CD1c-positive myeloid dendritic cell (primary cell): ENCODE results near the gene RAPGEF1.

Experiments
- DNase-seq: peaks from one replicate; pipeline ENCODE4 v3.0.0-alpha.2; 2016; ENCODE audit errors: extremely low spot score

The RAPGEF1 gene

GRCh38 chr9:131650254-131650653 lies 89.6 kb downstream of the RAPGEF1 start:
- DNase-seq = peak; percentile 90

- DNase-seq = no peak
Measured at GRCh38 chr9:131649646-131650045, 90.2 kb downstream of the RAPGEF1 start.

DNA sequence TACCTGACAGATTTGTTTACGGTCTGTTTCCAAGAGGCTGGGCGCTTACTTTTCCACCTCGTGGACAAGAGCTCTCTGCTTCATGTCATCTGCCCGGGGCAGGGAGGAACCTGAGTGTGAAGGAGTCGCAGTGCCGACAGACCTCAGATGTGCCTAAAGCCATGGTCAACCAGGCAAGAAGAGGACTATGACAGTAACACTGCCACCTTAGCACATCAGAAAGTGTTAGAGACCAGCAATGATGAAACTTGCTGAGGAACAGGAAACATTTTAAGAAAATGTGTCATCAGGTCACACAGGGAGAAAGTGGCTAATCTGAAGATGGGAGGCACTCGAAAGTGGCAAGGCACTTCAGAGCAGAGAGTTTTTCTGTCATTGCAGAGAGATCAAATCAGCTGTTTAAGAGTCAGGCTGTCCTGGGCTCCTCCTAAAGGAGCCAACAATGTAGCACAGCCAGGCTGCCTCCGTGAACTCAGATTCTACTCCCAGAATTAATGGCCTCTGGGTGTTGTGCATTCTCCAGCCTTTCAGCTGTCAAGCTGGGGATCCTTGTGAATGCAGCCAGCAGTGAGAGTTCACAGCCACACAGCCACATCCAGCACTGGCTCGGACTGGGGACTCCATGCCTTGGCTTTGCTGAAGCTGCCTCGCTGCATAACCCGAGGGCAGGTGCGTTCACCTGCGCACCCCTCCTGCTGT lies 94.6 kb downstream of the RAPGEF1 start:
- DNase-seq = peak; percentile 66

DNA sequence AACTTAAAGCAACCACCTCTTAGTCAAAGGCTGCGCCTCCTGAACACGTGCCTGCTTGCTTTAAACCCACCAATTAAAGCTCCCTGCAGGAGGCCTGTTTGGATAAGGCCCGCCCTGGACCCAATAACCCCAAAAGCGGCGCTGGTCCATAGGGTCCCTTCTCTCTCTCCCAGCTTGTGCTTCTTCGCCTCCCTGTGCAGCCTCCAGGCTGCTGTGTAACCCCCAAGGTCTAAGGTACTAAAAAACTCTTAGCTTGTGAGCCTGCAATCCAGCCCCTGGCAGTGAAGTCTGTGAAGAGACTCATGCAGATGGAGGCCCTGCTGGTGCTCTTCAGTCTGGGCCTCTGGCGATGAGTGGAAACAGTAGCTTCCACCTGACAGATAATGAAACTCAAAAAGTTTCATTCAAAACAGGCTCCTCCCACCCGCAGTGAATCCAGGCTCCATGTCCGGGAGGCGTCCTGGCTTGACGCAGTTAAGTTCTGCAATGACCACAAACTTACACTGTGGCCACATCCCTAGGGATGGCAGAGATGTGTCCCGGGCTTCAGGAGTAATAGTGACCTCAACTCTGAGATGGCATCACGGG lies 97.3 kb downstream of the RAPGEF1 start:
- DNase-seq = no peak

DNA sequence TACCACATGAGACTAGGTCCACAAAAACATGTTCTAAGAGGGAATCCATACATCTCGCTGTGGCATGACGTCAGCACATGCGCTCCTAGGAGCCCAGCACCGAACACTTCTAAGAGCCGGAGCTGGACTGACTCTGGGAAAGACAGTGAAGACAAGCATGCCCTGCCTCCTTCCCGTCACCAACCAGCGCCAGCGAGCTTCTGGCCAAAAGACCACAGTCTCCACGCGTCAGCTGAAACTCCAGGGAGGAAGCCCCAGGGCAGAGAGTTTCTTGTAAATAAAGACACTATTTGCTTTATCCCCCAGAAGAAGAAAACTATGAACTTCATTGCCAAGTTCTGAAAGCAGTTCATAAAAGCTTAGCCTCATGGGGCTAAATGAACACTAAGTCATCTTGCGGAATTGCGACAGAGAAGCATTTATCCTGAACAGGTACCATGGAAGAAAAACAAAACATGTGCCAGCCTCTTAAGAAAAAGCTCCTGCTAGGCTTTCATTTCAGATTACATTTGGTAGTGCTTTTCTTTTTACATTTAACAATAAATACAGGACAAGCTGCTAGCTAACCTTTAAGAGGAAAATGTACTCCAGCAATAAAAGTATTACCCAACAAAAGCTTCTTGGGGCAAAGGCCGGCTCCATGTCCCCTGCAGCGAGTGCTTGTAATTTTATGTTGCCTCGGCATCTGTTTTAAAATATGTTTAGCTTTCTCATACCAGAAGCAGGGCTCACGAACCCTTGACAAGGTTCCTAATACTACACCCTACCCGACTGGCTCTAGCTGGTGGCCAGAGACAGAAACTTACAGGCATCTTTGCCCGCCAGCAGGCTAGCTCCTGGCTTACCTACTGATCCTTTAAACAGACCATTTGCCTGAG lies 98.0 kb downstream of the RAPGEF1 start:
- no peak for DNase-seq

- peak; percentile 82 for DNase-seq
Measured at GRCh38 chr9:131640438-131641137, 99.3 kb downstream of the RAPGEF1 start.

DNA sequence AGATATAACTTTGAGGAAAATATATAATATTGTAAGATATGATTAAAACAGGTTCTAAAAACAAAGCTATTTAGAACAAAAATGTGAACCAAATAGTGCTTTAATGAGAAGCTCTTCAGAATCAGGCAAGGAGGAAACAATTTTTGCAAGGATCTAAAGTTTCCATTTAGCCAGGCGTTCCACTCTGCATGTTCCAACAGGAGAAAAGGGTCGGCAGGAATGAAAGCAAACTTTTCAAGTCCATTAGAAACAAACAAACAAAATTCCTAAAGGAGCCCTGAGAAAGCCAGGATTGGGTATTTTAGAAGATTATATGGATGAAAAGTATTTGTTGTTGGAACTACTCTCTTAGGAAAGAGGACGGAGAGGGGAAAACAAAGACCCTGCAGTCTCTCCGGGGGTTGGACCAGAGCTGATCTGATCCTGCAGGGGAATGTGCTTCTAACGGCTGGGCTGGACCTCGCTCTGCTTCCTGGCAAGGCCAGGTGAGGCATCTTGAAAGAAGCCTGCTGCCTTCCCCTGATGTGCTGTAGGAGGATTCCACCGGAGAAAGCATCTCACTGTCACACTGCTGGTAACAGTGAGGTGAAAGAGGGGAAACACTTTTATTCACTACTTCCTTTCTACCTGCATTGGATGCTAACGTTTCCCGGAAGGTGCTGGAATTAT lies 100.0 kb downstream of the RAPGEF1 start:
- no peak for DNase-seq

GRCh38 chr9:131636593-131636992 lies 103.3 kb downstream of the RAPGEF1 start:
- DNase-seq = no peak

DNA sequence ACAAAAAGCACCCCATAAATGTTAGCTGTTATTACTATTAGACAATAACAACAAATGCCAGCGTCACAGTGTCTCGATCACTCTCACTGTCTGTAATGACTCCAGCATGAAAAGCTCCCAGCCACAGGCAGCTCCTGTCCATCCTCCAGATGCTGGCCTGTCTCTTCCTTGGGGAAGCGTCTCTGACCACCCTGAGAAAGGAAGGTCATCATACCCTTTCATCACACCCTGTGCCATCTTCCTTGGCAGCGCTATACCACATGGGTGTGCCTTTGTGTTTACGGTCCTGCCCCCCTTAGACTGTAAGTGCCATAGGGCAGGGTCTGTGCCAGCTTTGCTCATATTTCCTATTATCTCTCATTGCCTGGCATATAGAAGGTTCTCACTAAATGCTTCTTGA lies 104.0 kb downstream of the RAPGEF1 start:
- DNase-seq = peak; percentile 76

GRCh38 chr9:131635285-131635684 lies 104.6 kb downstream of the RAPGEF1 start:
- peak; percentile 98 for DNase-seq

DNA sequence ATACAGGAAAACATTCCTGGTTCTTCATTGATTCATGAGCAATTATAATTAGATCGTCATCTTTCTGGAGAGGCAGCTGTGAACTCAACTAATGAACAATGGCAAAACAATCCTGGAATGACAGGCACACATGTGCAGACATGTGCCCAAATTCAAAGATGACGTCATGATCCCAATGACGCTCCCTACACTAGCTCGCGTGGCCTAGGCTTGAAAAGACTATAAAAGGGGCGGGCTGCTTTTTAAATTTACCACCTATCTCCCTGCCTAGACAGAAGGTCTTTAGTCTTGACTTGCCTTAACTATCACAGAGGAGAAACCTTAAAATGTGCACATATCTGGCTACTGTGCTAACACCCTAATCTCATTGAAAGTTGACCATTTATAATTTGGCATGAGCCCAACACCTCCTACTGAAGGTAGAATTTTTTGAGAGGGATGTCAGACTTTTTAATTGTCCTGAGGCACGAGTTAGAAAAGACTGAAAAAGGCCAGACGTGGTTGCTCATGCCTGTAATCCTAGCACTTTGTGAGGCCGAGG lies 106.3 kb downstream of the RAPGEF1 start:
- DNase-seq = no peak

- DNase-seq = peak; percentile 71
Measured at GRCh38 chr9:131631306-131631705, 108.6 kb downstream of the RAPGEF1 start.

DNA sequence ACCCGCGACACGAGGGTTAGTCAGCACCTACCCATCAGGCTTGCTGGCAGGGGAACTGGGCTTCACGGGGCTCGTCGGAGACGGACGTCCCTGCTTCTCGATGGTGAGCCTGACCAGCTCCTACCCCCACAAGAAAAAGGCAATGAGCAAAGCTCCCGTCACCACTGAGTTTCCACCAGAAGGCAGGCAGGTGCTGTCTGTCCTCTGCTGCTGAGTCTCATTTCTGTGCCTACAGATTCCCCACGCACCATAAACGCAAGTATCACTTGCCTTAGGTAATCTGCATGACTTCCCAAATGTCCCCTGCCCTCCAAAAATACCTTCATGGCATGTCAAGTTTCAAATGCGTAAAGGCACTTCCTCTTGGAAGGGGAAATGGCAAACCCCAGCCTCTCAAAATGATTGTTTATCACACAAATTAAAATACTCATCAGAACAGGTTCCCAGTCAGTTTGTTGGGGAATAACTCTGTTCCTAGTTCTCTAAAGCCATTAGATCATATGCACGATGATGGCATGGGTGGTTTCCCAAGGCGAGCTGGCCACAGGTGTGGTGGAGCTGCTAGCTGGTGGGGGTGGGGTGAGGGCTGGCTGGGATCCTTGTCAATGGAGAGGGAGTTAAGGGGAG lies 109.6 kb downstream of the RAPGEF1 start:
- DNase-seq = peak; percentile 95

- peak; percentile 73 for DNase-seq
Measured at GRCh38 chr9:131629825-131630204, 110.1 kb downstream of the RAPGEF1 start.

GRCh38 chr9:131629226-131629500 lies 110.7 kb downstream of the RAPGEF1 start:
- DNase-seq = no peak

DNA sequence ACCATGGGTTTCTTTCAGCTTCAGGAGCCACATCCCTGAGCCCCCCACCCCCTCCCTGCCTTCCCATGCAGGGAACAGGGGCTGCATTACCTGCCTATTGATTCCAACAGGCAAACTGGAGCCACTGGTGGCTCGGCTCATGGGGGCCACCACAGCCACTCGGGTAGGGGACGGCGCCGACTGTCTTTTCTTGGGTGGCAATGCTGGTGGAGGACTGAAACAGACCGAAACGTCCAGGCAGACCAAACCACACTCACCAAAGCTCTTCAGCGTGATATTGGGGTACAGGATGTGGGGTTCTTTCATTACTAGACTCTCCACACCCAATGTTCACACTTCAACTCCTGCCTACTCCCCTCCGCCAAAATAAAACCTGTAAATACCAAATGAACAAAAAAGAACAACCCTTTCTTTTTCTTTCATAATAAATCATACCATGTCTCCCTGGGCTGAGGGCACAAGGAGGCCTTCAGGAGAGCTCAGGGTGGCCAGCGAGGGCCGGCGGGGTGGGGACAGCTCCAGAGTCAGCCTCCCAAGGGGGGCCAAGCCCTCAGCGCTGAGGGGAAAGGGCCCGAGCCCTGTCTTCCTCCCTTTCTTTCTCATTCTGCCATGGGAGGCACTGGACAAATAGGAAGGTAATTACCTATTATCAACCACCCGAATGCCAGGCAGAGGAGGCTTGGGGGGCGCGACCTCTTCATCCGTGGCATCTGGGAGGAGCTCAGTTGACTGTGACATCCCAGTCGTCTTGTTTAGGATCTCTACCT lies 111.2 kb downstream of the RAPGEF1 start:
- no peak for DNase-seq

- DNase-seq = peak; percentile 95
Measured at GRCh38 chr9:131627648-131628458, 112.0 kb downstream of the RAPGEF1 start.

DNA sequence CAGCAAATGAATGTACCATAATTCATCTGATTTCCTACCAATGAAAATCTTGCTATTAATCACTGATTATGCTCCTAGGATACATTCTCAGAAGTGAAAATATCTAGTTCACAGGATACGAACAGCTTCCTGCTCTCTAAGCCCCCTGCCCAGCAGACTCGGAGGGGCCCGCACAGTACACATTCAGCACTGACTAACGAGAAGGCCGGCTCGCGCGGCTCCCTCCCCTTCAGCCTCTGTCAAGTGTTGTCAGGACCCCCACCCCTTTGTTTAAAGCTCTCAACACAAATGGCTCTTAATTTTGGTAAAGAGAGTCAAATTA lies 112.6 kb downstream of the RAPGEF1 start:
- no peak for DNase-seq
